Natural killer cell (primary cell): ENCODE measurements around the gene TCHP. TPM values are rescaled to one million over a fixed set of nuclear protein-coding genes. Genes with fewer than 3 reads are reported as not detected.

Experiments used
- ATAC-seq, 3 donors: fragments of 150-1000 bp in 2 of 3; fragments of 200-7000 bp in 1 of 3; cut with Tn5 transposase; 1 replicate in 1 of 3; 2 replicates in 2 of 3; pipeline ENCODE4 v1.10.0; 2021; ENCODE audit warnings: mild to moderate bottlenecking in 2 of 3, moderate library complexity in 2 of 3
- DNase-seq, 2 donors: peaks; one replicate each; pipeline versions ENCODE4 v3.0.0 to v3.0.0-alpha.2; 2013 to 2021; ENCODE audit warnings: mixed read lengths in 1 of 2
- H3K27ac ChIP-seq: one replicate; pipeline ENCODE4 v1.5.1; 2013; ENCODE audit warnings: mild to moderate bottlenecking, low read length
- H3K27me3 ChIP-seq: one replicate; pipeline ENCODE4 v1.6.1; 2013; ENCODE audit warnings: low read length; ENCODE audit not compliant: control insufficient read depth, insufficient read depth
- H3K36me3 ChIP-seq: one replicate; pipeline ENCODE4 v1.6.1; 2013; ENCODE audit warnings: low read length; ENCODE audit not compliant: control insufficient read depth, insufficient read depth
- H3K4me1 ChIP-seq: one replicate; pipeline ENCODE4 v1.6.1; 2013; ENCODE audit warnings: low read length; ENCODE audit not compliant: control insufficient read depth, insufficient read depth
- H3K4me3 ChIP-seq: one replicate; pipeline ENCODE4 v1.5.1; 2013; ENCODE audit warnings: low read length
- H3K9me3 ChIP-seq: one replicate; pipeline ENCODE4 v1.6.1; 2013; ENCODE audit warnings: low read length; ENCODE audit not compliant: control insufficient read depth, insufficient read depth
- H3K27ac Mint-ChIP-seq, 2 donors: one replicate each; pipeline ENCODE4 v1.8.0; 2022; ENCODE audit warnings: mild to moderate bottlenecking in 2 of 2, mixed read lengths in 2 of 2, moderate library complexity in 1 of 2
- H3K27me3 Mint-ChIP-seq, 2 donors: one replicate each; pipeline ENCODE4 v1.8.0; 2022; ENCODE audit warnings: low read depth in 2 of 2, mixed read lengths in 2 of 2
- H3K36me3 Mint-ChIP-seq: one replicate; pipeline ENCODE4 v1.8.0; 2022; ENCODE audit warnings: mixed read lengths
- H3K4me1 Mint-ChIP-seq, 2 donors: one replicate each; pipeline ENCODE4 v1.8.0; 2022; ENCODE audit warnings: mixed read lengths in 2 of 2
- H3K4me3 Mint-ChIP-seq: one replicate; pipeline ENCODE4 v1.8.0; 2022; ENCODE audit warnings: mild to moderate bottlenecking, moderate library complexity, mixed read lengths
- H3K9me3 Mint-ChIP-seq, 2 donors: one replicate each; pipeline ENCODE4 v1.8.0; 2022; ENCODE audit warnings: mixed read lengths in 2 of 2
- CTCF ChIP-seq: fragments of 200-600 bp; IDR thresholded peaks from one replicate; pipeline ENCODE4 v1.8.0; 2022; ENCODE audit warnings: antibody characterized with exemption
- WGBS: methylation state at CpG from one replicate; pipeline ENCODE4 v1.1.7; 2013; ENCODE audit warnings: missing lambda C conversion rate; ENCODE audit not compliant: insufficient coverage; 5-methylcytosine and 5-hydroxymethylcytosine counted together
- intact Hi-C: fragments of 100-400 bp; cut with micrococcal nuclease; formaldehyde crosslinking; loops from one replicate; pipeline ENCODE4 v1.14.2; 2022
- total RNA-seq, 4 donors: library from RNA; stranded (reverse); fragments of 120-200 nt in 1 of 4; gene quantifications; one replicate each; pipeline versions ENCODE4 v1.2.3 to v1.2.4, GENCODE V29; 2013 to 2022

TCHP gene
- total RNA-seq, 3 donors from 2014 or later (not counting 1 experiment from before 2014, with no cell fraction given), result 33.7 to 42.5 (median 38.7) TPM

- no peak overlapping the region for H3K4me3 Mint-ChIP-seq
- ATAC-seq (no peak), DNase-seq (peak in 1 of 2 donors; percentile 34)
- Histone ChIP-seq H3K27me3 (no peaks in the 10 kb centered on the region), H3K36me3 (peaks cover 74% of the 10 kb centered on the region), H3K9me3 (no peaks in the 10 kb centered on the region), H3K4me3 (no peak overlapping the region), H3K27ac (no peak overlapping the region), H3K4me1 (no peaks in the 10 kb centered on the region)
- no peaks in the 10 kb centered on the region for H3K9me3 Mint-ChIP-seq
- no peaks in the 10 kb centered on the region for H3K4me1 Mint-ChIP-seq
- WGBS, result 87% methylated on average over 4 of the region's 5 CpGs
- H3K27ac Mint-ChIP-seq, result no peak overlapping the region
- H3K36me3 Mint-ChIP-seq, result peaks cover 31% of the 10 kb centered on the region
- H3K27me3 Mint-ChIP-seq, result no peaks in the 10 kb centered on the region
- intact Hi-C loops, result no loop called here
- TF ChIP-seq CTCF, result no peak
Measured at GRCh38 chr12:109934026-109934425, 34.0 kb downstream of the TCHP start.

- no peak overlapping the region for H3K27ac Mint-ChIP-seq
- no peak for TF ChIP-seq CTCF
- H3K9me3 Mint-ChIP-seq, result no peaks in the 10 kb centered on the region
- no peaks in the 10 kb centered on the region for H3K4me1 Mint-ChIP-seq
- WGBS, result 94% methylated on average over 5 of the region's 5 CpGs
- DNase-seq (no peak), ATAC-seq (no peak)
- intact Hi-C loops, result no loop called here
- Histone ChIP-seq H3K27ac (no peak overlapping the region), H3K36me3 (peaks cover 53% of the 10 kb centered on the region), H3K4me3 (no peak overlapping the region), H3K9me3 (no peaks in the 10 kb centered on the region), H3K27me3 (no peaks in the 10 kb centered on the region), H3K4me1 (no peaks in the 10 kb centered on the region)
- H3K27me3 Mint-ChIP-seq, result no peaks in the 10 kb centered on the region
- peaks cover 14% of the 10 kb centered on the region for H3K36me3 Mint-ChIP-seq
- H3K4me3 Mint-ChIP-seq, result no peak overlapping the region
Measured at GRCh38 chr12:109937371-109937770, 37.3 kb downstream of the TCHP start.

DNA sequence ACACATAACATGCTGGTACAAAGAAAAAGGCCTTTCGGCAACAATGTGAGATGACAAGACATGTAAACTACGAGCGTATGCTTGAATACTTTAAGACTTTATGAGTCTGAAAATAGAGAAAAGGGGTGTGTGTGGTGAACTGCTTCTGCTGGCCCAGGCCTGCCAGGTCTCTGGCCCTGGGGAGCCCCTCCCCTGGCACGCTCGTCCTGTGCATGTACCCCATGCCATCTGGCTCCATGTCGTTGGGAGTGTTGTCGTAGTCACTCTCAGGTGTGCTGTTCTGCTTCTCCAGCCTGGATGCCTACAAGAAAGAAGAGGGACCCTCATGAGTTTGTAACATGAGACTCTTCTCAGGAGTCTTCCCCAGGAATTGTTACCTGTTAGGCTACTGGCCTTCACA is 38.9 kb downstream of the TCHP start:
- H3K27ac ChIP-seq, result no peak overlapping the region
- Mint-ChIP-seq H3K27me3 (no peaks in the 10 kb centered on the region), H3K4me1 (no peaks in the 10 kb centered on the region), H3K27ac (no peak overlapping the region), H3K9me3 (no peaks in the 10 kb centered on the region), H3K4me3 (no peak overlapping the region), H3K36me3 (peaks cover 8% of the 10 kb centered on the region)
- no peaks in the 10 kb centered on the region for H3K27me3 ChIP-seq
- intact Hi-C loops, result no loop called here
- no peak for TF ChIP-seq CTCF
- peaks cover 48% of the 10 kb centered on the region for H3K36me3 ChIP-seq
- H3K9me3 ChIP-seq, result no peaks in the 10 kb centered on the region
- 98% methylated on average over 7 of the region's 7 CpGs for WGBS
- H3K4me1 ChIP-seq, result no peaks in the 10 kb centered on the region
- H3K4me3 ChIP-seq, result no peak overlapping the region
- no peak for ATAC-seq
- DNase-seq, result no peak

- TF ChIP-seq CTCF, result no peak
- Histone ChIP-seq H3K4me3 (no peak overlapping the region), H3K36me3 (peaks cover 48% of the 10 kb centered on the region), H3K9me3 (no peaks in the 10 kb centered on the region), H3K4me1 (no peaks in the 10 kb centered on the region), H3K27ac (no peak overlapping the region), H3K27me3 (no peaks in the 10 kb centered on the region)
- Mint-ChIP-seq H3K27ac (no peak overlapping the region), H3K4me1 (peaks cover 3 to 4% of the 10 kb centered on the region in 2 donors), H3K9me3 (no peaks in the 10 kb centered on the region), H3K4me3 (no peak overlapping the region), H3K27me3 (no peaks in the 10 kb centered on the region), H3K36me3 (peaks cover 8% of the 10 kb centered on the region)
- intact Hi-C loops, result no loop called here
- ATAC-seq (no peak), DNase-seq (no peak)
- WGBS, result 100% methylated on average over 1 of the region's 2 CpGs
Measured at GRCh38 chr12:109939504-109939903, 39.4 kb downstream of the TCHP start.
